SU-DHL-6 (cell line): ENCODE measurements around the gene ZNF774.

Experiments used
- CTCF ChIP-seq: fragments of 200-600 bp; sonication (generic); IDR thresholded peaks from one replicate; pipeline ENCODE4 v1.5.1; 2017; ENCODE audit warnings: antibody characterized with exemption, mild to moderate bottlenecking, low read length, moderate library complexity; ENCODE audit not compliant: insufficient read depth, poor library complexity, severe bottlenecking
- EZH2phosphoT487 ChIP-seq: fragments of 200-600 bp; sonication (generic), shearing (Covaris generic); conservative IDR thresholded peaks from 2 replicates; pipeline ENCODE4 v1.6.1; 2018; ENCODE audit warnings: mild to moderate bottlenecking, antibody characterized with exemption, low read length, moderate library complexity, mixed read lengths

GRCh38 chr15:90360746-90361145 is 8.7 kb downstream of the ZNF774 start:
- TF ChIP-seq CTCF (no peak), EZH2phosphoT487 (no peak)
